ENCODE data around the gene ZNF212.

Gene ZNF212

DNA sequence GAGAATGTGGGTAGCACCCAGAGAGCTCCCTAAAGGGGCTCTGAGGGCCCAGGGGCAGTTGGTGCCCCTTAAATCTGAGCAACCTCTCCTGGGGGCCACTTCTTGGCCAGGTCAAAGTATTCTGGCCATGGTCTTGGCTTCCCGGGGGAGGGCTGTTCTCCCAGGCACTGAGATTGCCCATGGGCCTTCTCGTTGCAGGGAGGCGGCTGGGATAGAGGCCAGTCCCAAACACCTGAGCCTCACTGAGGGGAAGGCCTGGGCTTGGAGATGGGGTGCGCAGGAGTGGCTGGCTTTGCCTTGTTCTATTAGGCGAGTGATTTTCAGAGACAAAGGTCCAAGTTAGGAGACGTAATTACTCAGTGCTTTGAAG lies 56.0 kb downstream of the ZNF212 start:
- DNase-seq (ENCODE audit: low read depth): no peak
- TF ChIP-seq, protein P1, sequence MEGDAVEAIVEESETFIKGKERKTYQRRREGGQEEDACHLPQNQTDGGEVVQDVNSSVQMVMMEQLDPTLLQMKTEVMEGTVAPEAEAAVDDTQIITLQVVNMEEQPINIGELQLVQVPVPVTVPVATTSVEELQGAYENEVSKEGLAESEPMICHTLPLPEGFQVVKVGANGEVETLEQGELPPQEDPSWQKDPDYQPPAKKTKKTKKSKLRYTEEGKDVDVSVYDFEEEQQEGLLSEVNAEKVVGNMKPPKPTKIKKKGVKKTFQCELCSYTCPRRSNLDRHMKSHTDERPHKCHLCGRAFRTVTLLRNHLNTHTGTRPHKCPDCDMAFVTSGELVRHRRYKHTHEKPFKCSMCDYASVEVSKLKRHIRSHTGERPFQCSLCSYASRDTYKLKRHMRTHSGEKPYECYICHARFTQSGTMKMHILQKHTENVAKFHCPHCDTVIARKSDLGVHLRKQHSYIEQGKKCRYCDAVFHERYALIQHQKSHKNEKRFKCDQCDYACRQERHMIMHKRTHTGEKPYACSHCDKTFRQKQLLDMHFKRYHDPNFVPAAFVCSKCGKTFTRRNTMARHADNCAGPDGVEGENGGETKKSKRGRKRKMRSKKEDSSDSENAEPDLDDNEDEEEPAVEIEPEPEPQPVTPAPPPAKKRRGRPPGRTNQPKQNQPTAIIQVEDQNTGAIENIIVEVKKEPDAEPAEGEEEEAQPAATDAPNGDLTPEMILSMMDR (IDR thresholded peaks at IDR 0.05; ENCODE audit: insufficient read depth, low read depth, low read length, missing control alignments): no peak
- H3K4me3 ChIP-seq (ENCODE audit: low read length): no peak overlapping the region

DNA sequence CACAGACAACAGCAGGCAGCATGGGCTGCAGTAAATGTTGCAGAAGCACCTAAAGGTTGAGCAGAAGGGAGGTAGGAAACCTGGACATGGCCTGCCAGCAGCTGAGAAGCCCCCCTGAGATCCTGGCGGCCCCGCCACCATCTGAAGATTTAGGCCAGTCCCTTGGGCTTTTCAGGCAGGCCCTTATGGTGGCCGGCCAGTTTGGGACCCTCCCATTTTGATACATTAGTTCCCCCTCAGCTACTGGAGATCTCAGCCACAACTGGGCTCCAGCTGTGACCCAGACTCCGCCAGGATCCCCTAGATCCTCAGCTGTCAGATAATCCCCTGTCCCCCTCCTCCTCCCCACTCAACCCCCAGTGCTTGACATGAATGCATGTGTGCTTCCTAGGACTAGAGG lies 56.9 kb downstream of the ZNF212 start:
- no peak overlapping the region for H3K4me3 ChIP-seq (ENCODE audit: low read length)
- TF ChIP-seq, protein P1 (IDR thresholded peaks at IDR 0.05; ENCODE audit: insufficient read depth, low read depth, low read length, missing control alignments): no peak
- DNase-seq (ENCODE audit: low read depth): no peak

DNA sequence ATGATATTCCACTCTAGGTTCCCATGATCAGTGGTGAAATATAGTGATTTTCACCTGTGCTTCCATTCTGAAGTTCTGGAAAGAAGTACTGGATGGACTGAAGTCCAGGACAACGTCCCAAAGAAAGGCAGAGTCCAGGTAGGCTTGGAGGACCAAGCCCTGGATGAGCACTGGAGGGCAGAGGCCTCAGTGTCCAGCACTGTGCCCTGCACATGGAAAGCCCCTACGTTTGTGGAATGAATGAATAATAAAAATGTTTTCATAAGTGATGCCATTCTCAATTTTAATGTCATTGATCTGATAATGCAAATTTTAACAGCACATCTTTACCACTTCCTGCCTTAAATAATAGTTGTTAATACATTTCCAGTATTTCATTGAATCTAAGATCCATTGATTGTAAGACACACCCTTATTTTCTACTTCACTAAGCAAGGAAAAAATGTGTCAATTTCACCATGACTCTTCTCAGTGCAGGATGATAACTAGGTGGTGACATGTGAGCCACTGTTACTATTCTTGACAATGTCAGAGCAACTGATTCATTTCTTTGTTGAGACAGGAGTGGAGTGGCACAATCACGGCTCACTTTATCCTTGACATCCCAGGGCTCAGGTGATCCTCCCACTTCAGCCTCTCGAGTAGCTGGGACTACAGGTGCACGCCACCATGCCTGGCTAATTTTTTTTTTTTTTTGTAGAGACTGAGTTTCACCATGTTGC lies 57.7 kb downstream of the ZNF212 start:
- H3K4me3 ChIP-seq (ENCODE audit: low read length): no peak overlapping the region
- DNase-seq (ENCODE audit: low read depth): no peak
- TF ChIP-seq, protein P1 (IDR thresholded peaks at IDR 0.05; ENCODE audit: insufficient read depth, low read depth, low read length, missing control alignments): no peak

DNA sequence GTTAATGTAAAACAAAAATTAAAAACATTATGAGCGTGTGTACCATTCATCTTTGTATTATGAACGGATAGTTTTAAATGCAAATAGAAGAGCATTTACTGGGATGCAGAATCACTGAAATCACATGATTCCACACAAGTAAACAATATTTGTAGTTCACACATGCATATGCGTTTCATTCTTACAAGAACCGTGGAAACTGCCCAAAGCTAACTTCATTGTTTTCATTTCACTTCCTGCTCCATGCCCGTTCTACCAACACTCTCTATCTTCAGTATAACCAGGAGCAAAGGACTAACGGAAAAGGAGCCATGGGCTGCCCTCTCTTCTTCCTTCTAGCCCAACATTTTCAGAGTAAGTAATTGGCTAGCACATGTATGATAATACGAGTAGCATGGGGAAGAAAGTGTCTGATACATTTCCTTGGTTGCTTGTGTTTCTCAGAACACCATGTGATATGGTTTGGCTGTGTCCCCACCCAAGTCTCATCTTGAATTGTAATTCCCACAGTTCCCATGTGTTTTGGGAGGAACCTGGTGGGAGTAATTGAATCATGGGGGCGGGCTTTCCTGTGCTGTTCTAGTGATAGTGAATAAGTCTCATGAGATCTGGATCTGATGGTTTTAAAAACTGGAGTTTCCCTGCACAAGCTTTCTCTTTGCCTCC lies 61.3 kb downstream of the ZNF212 start:
- H3K4me3 ChIP-seq (ENCODE audit: low read length): no peak overlapping the region
- DNase-seq (ENCODE audit: low read depth): no peak
- TF ChIP-seq, protein P1 (IDR thresholded peaks at IDR 0.05; ENCODE audit: insufficient read depth, low read depth, low read length, missing control alignments): no peak

DNA sequence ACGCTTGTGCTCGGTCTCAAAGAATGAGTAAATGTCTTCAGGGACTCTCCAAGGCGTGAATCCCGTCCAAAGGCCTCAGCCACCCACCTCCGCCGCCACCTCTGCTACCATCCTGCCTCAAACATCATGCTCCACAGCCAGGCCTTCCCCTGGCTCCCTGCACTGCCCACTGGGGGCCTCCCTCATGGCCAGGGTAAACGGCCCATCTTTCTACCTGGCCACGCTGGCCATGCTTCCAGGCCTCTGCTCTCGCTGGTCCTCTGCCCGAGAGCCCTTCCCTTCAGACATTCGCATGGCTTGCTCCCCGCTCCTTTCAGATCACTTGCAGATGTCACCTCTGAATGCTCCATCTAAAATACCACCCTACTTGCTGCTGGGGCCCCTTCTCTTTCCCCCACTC lies 62.8 kb downstream of the ZNF212 start:
- DNase-seq (ENCODE audit: low read depth): no peak
- no peak overlapping the region for H3K4me3 ChIP-seq (ENCODE audit: low read length)
- TF ChIP-seq, protein P1 (IDR thresholded peaks at IDR 0.05; ENCODE audit: insufficient read depth, low read depth, low read length, missing control alignments): no peak

DNA sequence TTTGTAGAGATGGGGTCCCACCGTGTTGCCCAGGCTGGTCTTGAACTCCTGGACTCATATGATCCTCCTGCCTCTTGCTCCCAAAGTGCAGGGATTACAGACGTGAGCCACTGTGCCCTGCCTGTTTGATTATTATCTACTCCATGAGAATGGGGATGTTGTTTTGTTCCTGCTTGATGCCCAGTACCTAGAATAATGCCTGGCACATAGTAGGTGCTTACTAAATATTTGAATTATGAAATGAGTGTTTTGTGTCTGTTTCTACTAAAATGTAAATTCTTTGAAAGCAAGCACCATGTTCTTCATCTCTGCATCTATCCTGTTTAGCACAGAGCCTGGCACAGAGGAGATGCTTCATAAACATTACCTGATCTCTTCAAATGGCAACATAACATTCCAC lies 63.4 kb downstream of the ZNF212 start:
- TF ChIP-seq, protein P1 (IDR thresholded peaks at IDR 0.05; ENCODE audit: insufficient read depth, low read depth, low read length, missing control alignments): no peak

DNA sequence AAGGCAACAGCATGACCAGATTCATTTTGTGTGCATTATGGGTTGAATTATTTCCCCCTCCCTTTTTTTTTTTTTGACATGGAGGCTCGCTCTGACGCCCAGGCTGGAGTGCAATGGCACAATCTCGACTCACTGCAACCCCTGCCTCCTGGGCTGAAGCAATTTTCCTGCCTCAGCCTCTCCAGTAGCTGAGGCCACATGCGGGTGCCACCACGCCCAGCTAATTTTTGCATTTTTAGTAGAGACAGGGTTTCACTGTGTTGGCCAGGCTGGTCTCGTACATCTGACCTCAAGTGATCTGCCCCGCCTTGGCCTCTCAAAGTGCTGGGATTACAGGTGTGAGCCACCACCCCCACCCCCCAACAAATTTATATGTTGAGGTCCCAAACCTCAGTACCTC lies 64.6 kb downstream of the ZNF212 start:
- no peak for DNase-seq (ENCODE audit: low read depth)
- H3K4me3 ChIP-seq (ENCODE audit: low read length): no peak overlapping the region
- TF ChIP-seq, protein P1 (IDR thresholded peaks at IDR 0.05; ENCODE audit: insufficient read depth, low read depth, low read length, missing control alignments): no peak

More for the DNA sequence above, 63.4 kb downstream of the ZNF212 start:
- DNase-seq (ENCODE audit: low read depth): no peak
- no peak overlapping the region for H3K4me3 ChIP-seq (ENCODE audit: low read length)
